ENCODE data around the gene NR2C1.

GRCh38 chr12:95060951-95061350 lies 12.5 kb downstream of the NR2C1 start:
- TF ChIP-seq, protein P1, sequence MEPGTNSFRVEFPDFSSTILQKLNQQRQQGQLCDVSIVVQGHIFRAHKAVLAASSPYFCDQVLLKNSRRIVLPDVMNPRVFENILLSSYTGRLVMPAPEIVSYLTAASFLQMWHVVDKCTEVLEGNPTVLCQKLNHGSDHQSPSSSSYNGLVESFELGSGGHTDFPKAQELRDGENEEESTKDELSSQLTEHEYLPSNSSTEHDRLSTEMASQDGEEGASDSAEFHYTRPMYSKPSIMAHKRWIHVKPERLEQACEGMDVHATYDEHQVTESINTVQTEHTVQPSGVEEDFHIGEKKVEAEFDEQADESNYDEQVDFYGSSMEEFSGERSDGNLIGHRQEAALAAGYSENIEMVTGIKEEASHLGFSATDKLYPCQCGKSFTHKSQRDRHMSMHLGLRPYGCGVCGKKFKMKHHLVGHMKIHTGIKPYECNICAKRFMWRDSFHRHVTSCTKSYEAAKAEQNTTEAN (CRISPR knock-in tag; IDR thresholded peaks at IDR 0.05), result no peak
- TF ChIP-seq NR2C2 (CRISPR knock-in tag; IDR thresholded peaks at IDR 0.05) (no peak), ESRRA (CRISPR knock-in tag; IDR thresholded peaks at IDR 0.05; ENCODE audit: borderline replicate concordance) (no peak)
